MCF 10A (cell line): ENCODE data around the gene MLXIPL. TPM values are rescaled to one million over a fixed set of nuclear protein-coding genes. Genes with fewer than 3 reads are reported as not detected.
A peak's percentile ranks its signal among the peaks of the same experiment; 100 is the strongest.
"Not testable (repeated sequence)": the region's sequence is repeated elsewhere in the genome, so short reads cannot be mapped to it uniquely, and the experiment has no call there.

Experiments used
- BruUV-seq: library from RNA; stranded (reverse); fragments of 400-500 nt; replicated peaks from 2 replicates; lab custom pipeline; 2021; lab: Mats Ljungman, UMichigan
- CTCF ChIA-PET: fragments of 300-600 bp; sonication (Branson Sonifier 250); formaldehyde crosslinking; extraction: SDS; loops from one replicate; lab custom pipeline; 2021; ENCODE audit warnings: antibody characterized with exemption, inconsistent platforms; lab: Yijun Ruan, JAX
- POLR2A ChIA-PET: fragments of 300-600, 350-650 bp; sonication (Branson Sonifier 250); formaldehyde crosslinking; extraction: SDS; loops from one replicate; lab custom pipeline; 2020; ENCODE audit warnings: antibody characterized with exemption, inconsistent platforms; lab: Yijun Ruan, JAX
- DNase-seq: peaks from one replicate; pipeline ENCODE4 v3.0.0-alpha.2; 2018; ENCODE audit not compliant: unreplicated experiment
- H3K27ac Mint-ChIP-seq: one replicate; pipeline ENCODE4 v1.8.0; 2022; ENCODE audit warnings: mild to moderate bottlenecking, low read depth, mixed read lengths; ENCODE audit not compliant: unreplicated experiment
- H3K27me3 Mint-ChIP-seq: one replicate; pipeline ENCODE4 v1.8.0; 2022; ENCODE audit warnings: mixed read lengths; ENCODE audit not compliant: insufficient read depth, unreplicated experiment
- H3K36me3 Mint-ChIP-seq: one replicate; pipeline ENCODE4 v1.8.0; 2022; ENCODE audit warnings: mild to moderate bottlenecking, moderate library complexity, mixed read lengths; ENCODE audit not compliant: insufficient read depth, unreplicated experiment
- H3K4me1 Mint-ChIP-seq: one replicate; pipeline ENCODE4 v1.8.0; 2022; ENCODE audit warnings: mixed read lengths; ENCODE audit not compliant: insufficient read depth, unreplicated experiment
- H3K4me3 Mint-ChIP-seq: one replicate; pipeline ENCODE4 v1.8.0; 2022; ENCODE audit warnings: mild to moderate bottlenecking, moderate library complexity, mixed read lengths; ENCODE audit not compliant: unreplicated experiment
- H3K9me3 Mint-ChIP-seq: one replicate; pipeline ENCODE4 v1.8.0; 2022; ENCODE audit warnings: mixed read lengths; ENCODE audit not compliant: unreplicated experiment
- CTCF ChIP-seq: fragments of 200-600 bp; IDR thresholded peaks from one replicate; pipeline ENCODE4 v1.8.0; 2022; ENCODE audit warnings: antibody characterized with exemption, mild to moderate bottlenecking; ENCODE audit not compliant: unreplicated experiment
- intact Hi-C: fragments of 100-400 bp; cut with micrococcal nuclease; formaldehyde crosslinking; loops from 2 replicates; pipeline ENCODE4 v1.14.1; 2022
- total RNA-seq: library from RNA; stranded (reverse); gene quantifications from 2 replicates; pipeline ENCODE4 v1.2.3, GENCODE V29; 2022

MLXIPL gene
- total RNA-seq, 1 experiment from 2014 or later = not detected

- no peak for DNase-seq
- no peak overlapping the region for H3K27ac Mint-ChIP-seq
- H3K9me3 Mint-ChIP-seq = no peaks in the 10 kb centered on the region
- no TSS peak for BruUV-seq
- no peaks in the 10 kb centered on the region for H3K27me3 Mint-ChIP-seq
- peaks cover 16% of the 10 kb centered on the region for H3K4me1 Mint-ChIP-seq
- peaks cover 7% of the 10 kb centered on the region for H3K36me3 Mint-ChIP-seq
- TF ChIP-seq CTCF = no peak
- no peak overlapping the region for H3K4me3 Mint-ChIP-seq
- POLR2A ChIA-PET = no interaction called here
- CTCF ChIA-PET = interaction anchor here (0.6 to 5.8 kb wide), 3 partner anchors 114 to 244 kb away, joined by 3 to 65 read pairs (median 5); no protein-coding TSS in a partner anchor
- intact Hi-C loops = no loop called here
Observed at GRCh38 chr7:73611017-73611555, 13.2 kb downstream of the MLXIPL start.

- H3K36me3 Mint-ChIP-seq = peaks cover 7% of the 10 kb centered on the region
- POLR2A ChIA-PET = no interaction called here
- TF ChIP-seq CTCF = no peak
- CTCF ChIA-PET = interaction anchor here (0.6 to 5.8 kb wide), 7 partner anchors 11 to 245 kb away, joined by 3 to 65 read pairs (median 3); no protein-coding TSS in a partner anchor
- no peak for DNase-seq
- peaks cover 16% of the 10 kb centered on the region for H3K4me1 Mint-ChIP-seq
- intact Hi-C loops = no loop called here
- no peak overlapping the region for H3K27ac Mint-ChIP-seq
- BruUV-seq = no TSS peak
- no peaks in the 10 kb centered on the region for H3K9me3 Mint-ChIP-seq
- no peaks in the 10 kb centered on the region for H3K27me3 Mint-ChIP-seq
- H3K4me3 Mint-ChIP-seq = no peak overlapping the region
Observed at GRCh38 chr7:73610105-73610504, 14.2 kb downstream of the MLXIPL start.

GRCh38 chr7:73607692-73607983 lies 16.7 kb downstream of the MLXIPL start:
- H3K27me3 Mint-ChIP-seq, POLR2A ChIA-PET, H3K36me3 Mint-ChIP-seq, DNase-seq, H3K9me3 Mint-ChIP-seq, H3K4me3 Mint-ChIP-seq, H3K4me1 Mint-ChIP-seq, BruUV-seq, H3K27ac Mint-ChIP-seq: not testable (repeated sequence)
- intact Hi-C loops = loop anchor here (1.0 to 5.0 kb wide), 4 partner anchors 59 to 250 kb away; partner anchors contain the start of gene VPS37D
- CTCF ChIA-PET = interaction anchor here (0.6 to 5.8 kb wide), 36 partner anchors 8 to 1106 kb away, joined by 3 to 67 read pairs (median 6); partner anchors contain the start of genes ABHD11 and VPS37D

GRCh38 chr7:73606801-73607691 lies 17.3 kb downstream of the MLXIPL start:
- POLR2A ChIA-PET = interaction anchor here (0.6 to 1.3 kb wide), 5 partner anchors 29 to 128 kb away, joined by 3 to 5 read pairs (median 3); partner anchors contain the start of genes STX1A and TBL2
- intact Hi-C loops = loop anchor here (1.0 to 5.0 kb wide), 4 partner anchors 60 to 250 kb away; partner anchors contain the start of gene VPS37D
- Mint-ChIP-seq H3K36me3 (peaks cover 7% of the 10 kb centered on the region), H3K27me3 (no peaks in the 10 kb centered on the region), H3K9me3 (no peaks in the 10 kb centered on the region), H3K4me3 (no peak overlapping the region), H3K4me1 (peaks cover 6% of the 10 kb centered on the region), H3K27ac (no peak overlapping the region)
- CTCF ChIA-PET = interaction anchor here (0.5 to 5.8 kb wide), 67 partner anchors 8 to 1106 kb away, joined by 3 to 67 read pairs (median 4); partner anchors contain the start of genes ABHD11, MLXIPL and VPS37D
- peak; percentile 95 for TF ChIP-seq CTCF
- BruUV-seq = no TSS peak
- peak; percentile 51 for DNase-seq
